GM23248 (cell line): ENCODE results near the gene CAMK1.

Source experiments
- EZH2 ChIP-seq: fragments of 200-600 bp; sonication (generic); IDR thresholded peaks from 2 replicates; pipeline ENCODE4 v1.6.1; 2018; ENCODE audit warnings: antibody characterized with exemption, mild to moderate bottlenecking; ENCODE audit not compliant: insufficient read depth, poor library complexity, severe bottlenecking
- EZH2phosphoT487 ChIP-seq: fragments of 200-600 bp; sonication (generic); IDR thresholded peaks from 2 replicates; pipeline ENCODE4 v1.6.1; 2018; ENCODE audit warnings: antibody characterized with exemption, moderate library complexity, mild to moderate bottlenecking, low read depth; ENCODE audit not compliant: insufficient read depth

GRCh38 chr3:9781978-9782603 is 12.3 kb upstream of the CAMK1 start:
- TF ChIP-seq EZH2phosphoT487 (no peak), EZH2 (no peak)
